Body of pancreas (tissue), 4 donors: ENCODE measurements around the gene ABI3. TPM values are rescaled to one million over a fixed set of nuclear protein-coding genes. Genes with fewer than 3 reads are reported as not detected.

Experiments used
- ATAC-seq: fragments of 150-250 bp; one replicate; pipeline ENCODE4 v1.9.1; 2016
- DNase-seq, 4 donors: peaks; one replicate each; pipeline ENCODE4 v3.0.0-alpha.2; 2019
- H3K27ac ChIP-seq, 4 donors: fragments of 200-600 bp; sonication (generic); 1 replicate in 3 of 4; 2 replicates in 1 of 4; pipeline versions ENCODE4 v1.5.1 to v1.6.1; 2016 to 2019; ENCODE audit warnings: mild to moderate bottlenecking in 1 of 4, mixed read lengths in 1 of 4, moderate library complexity in 1 of 4
- H3K27me3 ChIP-seq, 2 donors: fragments of 200-600 bp; sonication (generic); one replicate each; pipeline ENCODE4 v1.6.0; 2016; ENCODE audit warnings: mild to moderate bottlenecking in 1 of 2
- H3K36me3 ChIP-seq, 2 donors: fragments of 200-600 bp; sonication (generic); replicated peaks in 1 of 2; 2 replicates each; pipeline ENCODE4 v1.5.1; 2016; ENCODE audit warnings: low read depth in 2 of 2; ENCODE audit not compliant: insufficient read depth in 1 of 2
- H3K4me1 ChIP-seq: fragments of 200-600 bp; sonication (generic); one replicate; pipeline ENCODE4 v1.6.0; 2016
- H3K4me3 ChIP-seq, 2 donors: fragments of 200-600 bp; sonication (generic); 1 replicate in 1 of 2; 2 replicates in 1 of 2; pipeline ENCODE4 v1.5.1; 2016 to 2019
- H3K9me3 ChIP-seq, 3 donors: fragments of 200-600 bp; sonication (generic); 1 replicate in 2 of 3; 2 replicates in 1 of 3; pipeline ENCODE4 v1.5.1; 2016
- CTCF ChIP-seq, 7 experiments: fragments of 450-650 bp in 4 of 7; fragments of 200-600 bp in 3 of 7; sonication (generic) in 3 of 7; IDR thresholded peaks; one replicate each; pipeline ENCODE4 v1.5.1; 2016 to 2019; ENCODE audit warnings: antibody characterized with exemption in 7 of 7
- POLR2A ChIP-seq, 3 donors: fragments of 450-650 bp; IDR thresholded peaks; one replicate each; pipeline ENCODE4 v1.6.1; 2016; ENCODE audit warnings: antibody characterized with exemption in 3 of 3, mild to moderate bottlenecking in 2 of 3
- WGBS, 2 donors: methylation state at CpG; one replicate each; pipeline ENCODE4 v1.1.5; 2017; 5-methylcytosine and 5-hydroxymethylcytosine counted together
- intact Hi-C: fragments of 100-400 bp; cut with DNase I; formaldehyde crosslinking; loops from one replicate; pipeline ENCODE4 v1.15.1; 2023
- total RNA-seq, 2 donors: library from RNA; depleted of rRNA; stranded (reverse); fragments of >200 nt; gene quantifications; one replicate each; pipeline ENCODE4 v1.1.0, GENCODE V29; 2016

The ABI3 gene
- total RNA-seq, 2 donors from 2014 or later: 4.9 to 6.3 TPM

GRCh38 chr17:49241040-49241439, 30.5 kb downstream of the ABI3 start:
- H3K4me3 ChIP-seq: no peak overlapping the region
- H3K36me3 ChIP-seq: no peaks in the 10 kb centered on the region
- H3K27ac ChIP-seq: no peak overlapping the region
- DNase-seq: no peak
- 80 to 83% methylated on average over 8 of the region's 8 CpGs for WGBS, 2 donors
- TF ChIP-seq CTCF (IDR thresholded peaks at IDR 0.05) (no peak), POLR2A (IDR thresholded peaks at IDR 0.05) (no peak)
- intact Hi-C loops: no loop called here
- ATAC-seq: no peak
- H3K27me3 ChIP-seq: no peaks in the 10 kb centered on the region
- no peaks in the 10 kb centered on the region for H3K4me1 ChIP-seq
- no peaks in the 10 kb centered on the region for H3K9me3 ChIP-seq

DNA sequence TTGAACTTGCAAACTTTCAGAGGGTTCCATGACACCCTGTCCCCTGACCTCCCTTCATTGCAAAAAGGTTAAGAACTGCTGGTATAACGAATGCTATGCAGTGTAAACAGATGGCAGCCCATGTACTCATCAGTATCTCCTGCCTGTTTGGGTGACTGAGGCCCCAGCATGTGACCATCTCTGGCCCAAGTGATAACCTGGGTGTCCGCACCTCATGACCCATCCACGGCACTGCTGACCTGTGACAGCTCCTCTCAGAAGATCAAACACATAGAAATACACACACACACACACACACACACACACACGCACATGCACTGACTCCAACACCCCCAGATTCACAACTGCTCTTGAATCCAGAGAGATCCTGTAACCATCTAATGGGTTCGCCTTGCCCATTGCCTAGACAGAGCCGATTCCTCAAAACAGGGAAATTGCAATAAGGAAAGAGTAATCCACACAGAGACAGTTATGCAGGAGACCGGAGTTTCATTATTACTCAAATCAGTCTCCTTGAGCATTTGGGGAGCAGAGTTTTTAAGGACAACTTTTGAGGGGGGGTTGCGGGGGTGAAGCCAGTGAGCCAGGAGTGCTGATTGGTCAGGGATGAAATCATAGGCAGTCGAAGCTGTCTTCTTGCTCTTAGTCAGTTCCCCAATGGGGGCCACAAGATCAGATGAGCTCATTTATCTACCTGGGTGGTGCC, 31.3 kb downstream of the ABI3 start:
- Histone ChIP-seq H3K4me1 (no peaks in the 10 kb centered on the region), H3K4me3 (no peak overlapping the region), H3K36me3 (no peaks in the 10 kb centered on the region), H3K9me3 (no peaks in the 10 kb centered on the region), H3K27me3 (no peaks in the 10 kb centered on the region), H3K27ac (no peak overlapping the region)
- DNase-seq (no peak), ATAC-seq (no peak)
- TF ChIP-seq POLR2A (IDR thresholded peaks at IDR 0.05) (no peak), CTCF (IDR thresholded peaks at IDR 0.05) (no peak)
- intact Hi-C loops: no loop called here
- 62 to 68% methylated on average over 8 to 9 of the region's 9 CpGs for WGBS, 2 donors

DNA sequence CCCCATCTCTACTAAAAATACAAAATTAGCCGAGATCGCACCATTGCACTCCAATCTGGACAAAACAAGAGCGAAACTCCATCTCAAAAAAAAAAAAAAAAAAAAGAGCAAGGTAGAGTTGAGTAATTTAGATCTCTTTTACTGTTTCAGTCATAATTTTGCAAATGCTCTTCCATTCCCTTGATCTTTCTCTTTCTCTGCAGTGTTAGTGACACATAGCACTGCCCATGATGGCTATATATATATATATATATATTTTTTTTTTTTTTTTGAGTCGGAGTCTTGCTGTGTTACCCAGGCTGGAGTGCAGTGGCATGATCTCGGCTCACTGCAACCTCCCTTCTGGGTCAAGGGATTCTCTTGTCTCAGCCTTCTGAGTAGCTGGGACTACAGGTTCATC, 32.3 kb downstream of the ABI3 start:
- Histone ChIP-seq H3K4me3 (no peak overlapping the region), H3K27ac (no peak overlapping the region), H3K9me3 (no peaks in the 10 kb centered on the region), H3K27me3 (no peaks in the 10 kb centered on the region), H3K4me1 (no peaks in the 10 kb centered on the region), H3K36me3 (no peaks in the 10 kb centered on the region)
- 78 to 81% methylated on average over 5 of the region's 5 CpGs for WGBS, 2 donors
- intact Hi-C loops: no loop called here
- no peak for ATAC-seq
- TF ChIP-seq CTCF (IDR thresholded peaks at IDR 0.05): no peak
- TF ChIP-seq POLR2A (IDR thresholded peaks at IDR 0.05): no peak
- no peak for DNase-seq

DNA sequence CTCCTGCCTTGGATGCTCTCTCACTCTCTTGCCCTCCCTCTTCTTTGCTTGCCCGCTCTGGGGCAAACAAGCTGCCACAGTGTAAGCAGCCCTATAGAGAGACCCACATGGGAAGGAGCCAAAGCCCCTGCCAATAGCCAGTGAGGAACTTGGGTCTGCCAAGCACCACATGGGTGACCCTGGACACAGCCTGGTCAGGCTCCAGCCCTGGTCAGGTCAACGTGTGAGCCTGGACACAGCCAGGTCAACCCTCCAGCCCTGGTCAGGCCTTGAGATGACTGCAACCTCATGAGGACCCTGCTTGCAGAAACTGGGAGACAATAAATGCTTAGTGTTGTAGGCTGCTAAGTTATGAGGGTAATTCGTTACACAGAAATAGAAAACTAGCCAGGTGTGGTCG, 34.3 kb downstream of the ABI3 start:
- TF ChIP-seq CTCF (IDR thresholded peaks at IDR 0.05): no peak
- no peak for TF ChIP-seq POLR2A (IDR thresholded peaks at IDR 0.05)
- Histone ChIP-seq H3K9me3 (no peaks in the 10 kb centered on the region), H3K27me3 (no peaks in the 10 kb centered on the region), H3K27ac (no peak overlapping the region), H3K36me3 (no peaks in the 10 kb centered on the region), H3K4me1 (no peaks in the 10 kb centered on the region), H3K4me3 (no peak overlapping the region)
- no peak for DNase-seq
- no peak for ATAC-seq
- intact Hi-C loops: no loop called here
- 62 to 80% methylated on average over 2 to 4 of the region's 4 CpGs for WGBS, 2 donors

GRCh38 chr17:49247944-49248343, 37.4 kb downstream of the ABI3 start:
- 83 to 87% methylated on average over 7 of the region's 7 CpGs for WGBS, 2 donors
- intact Hi-C loops: no loop called here

More at GRCh38 chr17:49247944-49248343, 37.4 kb downstream of the ABI3 start:
- no peak overlapping the region for H3K4me3 ChIP-seq
- H3K4me1 ChIP-seq: no peaks in the 10 kb centered on the region
- no peak for TF ChIP-seq CTCF (IDR thresholded peaks at IDR 0.05)
- no peak for TF ChIP-seq POLR2A (IDR thresholded peaks at IDR 0.05)
- DNase-seq (no peak), ATAC-seq (no peak)
- no peaks in the 10 kb centered on the region for H3K36me3 ChIP-seq
- no peak overlapping the region for H3K27ac ChIP-seq
- H3K9me3 ChIP-seq: no peaks in the 10 kb centered on the region
- H3K27me3 ChIP-seq: no peaks in the 10 kb centered on the region
